IMR-90 (cell line): ENCODE measurements around the gene VSIR. TPM values are rescaled to one million over a fixed set of nuclear protein-coding genes. Genes with fewer than 3 reads are reported as not detected.

ENCODE experiments used
- ATAC-seq: fragments of 200-7000 bp; cut with Tn5 transposase; 2 replicates; pipeline ENCODE4 v1.9.1; 2020; ENCODE audit warnings: low read depth, mild to moderate bottlenecking, moderate library complexity
- BruUV-seq: library from RNA; stranded (reverse); fragments of 400-500 nt; replicated peaks from 2 replicates; lab custom pipeline; 2021; lab: Mats Ljungman, UMichigan
- CTCF ChIA-PET: fragments of 300-600 bp; formaldehyde crosslinking; extraction: SDS; loops from one replicate; lab custom pipeline; 2021; ENCODE audit warnings: antibody characterized with exemption; lab: Yijun Ruan, JAX
- POLR2A ChIA-PET: fragments of 300-600 bp; sonication (Branson Sonifier 250); formaldehyde crosslinking; loops from one replicate; lab custom pipeline; 2022; ENCODE audit warnings: antibody characterized with exemption; ENCODE audit not compliant: unreplicated experiment; lab: Charles Lee
- DNase-seq: peaks from one replicate; pipeline ENCODE4 v3.0.0; 2013
- H2AFZ ChIP-seq: replicated peaks from 2 replicates; pipeline ENCODE3; 2013; ENCODE audit warnings: low read length, mild to moderate bottlenecking; ENCODE audit not compliant: poor library complexity
- H2AK5ac ChIP-seq: 2 replicates; pipeline ENCODE4 v1.6.1; 2013; ENCODE audit warnings: low read depth, low read length, inconsistent platforms
- H2AK9ac ChIP-seq: replicated peaks from 2 replicates; pipeline ENCODE3; 2013; ENCODE audit warnings: mild to moderate bottlenecking, low read depth, low read length, moderate library complexity; ENCODE audit not compliant: poor library complexity
- H2BK120ac ChIP-seq: 2 replicates; pipeline ENCODE4 v1.6.1; 2013; ENCODE audit warnings: low read depth, low read length, inconsistent platforms
- H2BK15ac ChIP-seq: 3 replicates; pipeline ENCODE4 v1.6.1; 2013; ENCODE audit warnings: low read depth, low read length, inconsistent platforms
- H2BK20ac ChIP-seq: 2 replicates; pipeline ENCODE4 v1.6.1; 2013; ENCODE audit warnings: low read depth, mild to moderate bottlenecking, inconsistent platforms, low read length, moderate library complexity
- H2BK5ac ChIP-seq: 2 replicates; pipeline ENCODE4 v1.6.1; 2013; ENCODE audit warnings: mild to moderate bottlenecking, low read depth, low read length, inconsistent platforms; ENCODE audit not compliant: poor library complexity, severe bottlenecking
- H3K14ac ChIP-seq: replicated peaks from 2 replicates; pipeline ENCODE4 v1.6.1; 2013; ENCODE audit warnings: low read depth, low read length, inconsistent platforms
- H3K18ac ChIP-seq: 2 replicates; pipeline ENCODE4 v1.6.1; 2013; ENCODE audit warnings: low read depth, low read length, control low read depth
- H3K23ac ChIP-seq: 2 replicates; pipeline ENCODE4 v1.6.1; 2013; ENCODE audit warnings: low read depth, low read length, inconsistent platforms
- H3K27ac ChIP-seq: 2 replicates; pipeline ENCODE4 v1.5.1; 2013; ENCODE audit warnings: mild to moderate bottlenecking, control low read depth, low read length; ENCODE audit not compliant: insufficient read depth
- H3K27me3 ChIP-seq: 2 replicates; pipeline ENCODE4 v1.6.1; 2013; ENCODE audit warnings: low read length; ENCODE audit not compliant: control insufficient read depth, insufficient read depth
- H3K36me3 ChIP-seq: 2 replicates; pipeline ENCODE4 v1.6.1; 2013; ENCODE audit warnings: low read length, mixed read lengths; ENCODE audit not compliant: control insufficient read depth, insufficient read depth
- H3K4ac ChIP-seq: 2 replicates; pipeline ENCODE4 v1.6.1; 2013; ENCODE audit warnings: low read depth, low read length, inconsistent platforms
- H3K4me1 ChIP-seq: 2 replicates; pipeline ENCODE4 v1.6.1; 2013; ENCODE audit warnings: low read length, mixed read lengths; ENCODE audit not compliant: control insufficient read depth, insufficient read depth
- H3K4me2 ChIP-seq: 2 replicates; pipeline ENCODE4 v1.6.1; 2013; ENCODE audit warnings: low read depth, mild to moderate bottlenecking, control low read depth, low read length, moderate library complexity
- H3K4me3 ChIP-seq: 2 replicates; pipeline ENCODE4 v1.5.1; 2013; ENCODE audit warnings: low read depth, mild to moderate bottlenecking, control low read depth, low read length, moderate library complexity; ENCODE audit not compliant: insufficient read depth
- H3K56ac ChIP-seq: 2 replicates; pipeline ENCODE4 v1.6.1; 2013; ENCODE audit warnings: low read length, inconsistent platforms; ENCODE audit not compliant: insufficient read depth; ENCODE audit errors: extremely low read depth
- H3K79me1 ChIP-seq, 2 experiments: 2 replicates each; pipeline ENCODE4 v1.6.1; 2013; ENCODE audit warnings: low read length in 2 of 2, inconsistent platforms in 1 of 2, low read depth in 1 of 2
- H3K9ac ChIP-seq: 2 replicates; pipeline ENCODE4 v1.6.1; 2013; ENCODE audit warnings: low read depth, low read length, control low read depth
- H3K9me1 ChIP-seq: 2 replicates; pipeline ENCODE4 v1.6.1; 2013; ENCODE audit warnings: low read length, inconsistent platforms; ENCODE audit not compliant: insufficient read depth
- H3K9me3 ChIP-seq: 2 replicates; pipeline ENCODE4 v1.6.1; 2013; ENCODE audit warnings: low read length; ENCODE audit not compliant: control insufficient read depth, insufficient read depth
- H4K20me1 ChIP-seq: 2 replicates; pipeline ENCODE4 v1.6.1; 2013; ENCODE audit warnings: low read length, inconsistent platforms; ENCODE audit not compliant: insufficient read depth
- H4K5ac ChIP-seq: 2 replicates; pipeline ENCODE4 v1.6.1; 2013; ENCODE audit warnings: mild to moderate bottlenecking, low read depth, low read length, control low read depth
- H4K8ac ChIP-seq, 2 experiments: 2 replicates each; pipeline ENCODE4 v1.6.1; 2013; ENCODE audit warnings: low read depth in 2 of 2, low read length in 2 of 2, control low read depth in 1 of 2, inconsistent platforms in 1 of 2
- H4K91ac ChIP-seq: 2 replicates; pipeline ENCODE4 v1.6.1; 2013; ENCODE audit warnings: low read depth, low read length, inconsistent platforms; ENCODE audit not compliant: insufficient read depth
- CHD1 ChIP-seq: IDR thresholded peaks from 2 replicates; pipeline ENCODE4 v1.6.1; 2012; ENCODE audit warnings: low read depth, low read length, improper control_type of control experiment
- CTCF ChIP-seq: conservative IDR thresholded peaks from 2 replicates; pipeline ENCODE4 v1.5.1; 2012; ENCODE audit warnings: mild to moderate bottlenecking, low read depth, low read length, improper control_type of control experiment
- FOS ChIP-seq: fragments of 150-350 bp; IDR thresholded peaks from 2 replicates; pipeline ENCODE4 v1.6.1; 2016; ENCODE audit warnings: low read depth, low read length
- MAFK ChIP-seq: IDR thresholded peaks from 2 replicates; pipeline ENCODE4 v1.6.1; 2012; ENCODE audit warnings: low read depth, low read length, improper control_type of control experiment
- MXI1 ChIP-seq: IDR thresholded peaks from 2 replicates; pipeline ENCODE4 v1.6.1; 2012; ENCODE audit warnings: low read depth, mild to moderate bottlenecking, low read length, moderate library complexity, borderline replicate concordance
- NFE2L2 ChIP-seq: fragments of 150-350 bp; IDR thresholded peaks from 2 replicates; pipeline ENCODE4 v1.6.1; 2016; ENCODE audit warnings: low read depth, mild to moderate bottlenecking, low read length
- POLR2A ChIP-seq: IDR thresholded peaks from 2 replicates; pipeline ENCODE4 v1.6.1; 2012; ENCODE audit warnings: mild to moderate bottlenecking, low read depth, low read length
- RAD21 ChIP-seq: IDR thresholded peaks from 2 replicates; pipeline ENCODE4 v1.6.1; 2012; ENCODE audit warnings: low read length, improper control_type of control experiment
- RCOR1 ChIP-seq: IDR thresholded peaks from 2 replicates; pipeline ENCODE4 v1.6.1; 2012; ENCODE audit warnings: mild to moderate bottlenecking, low read length, improper control_type of control experiment; ENCODE audit not compliant: insufficient replicate concordance
- RFX5 ChIP-seq: IDR thresholded peaks from 2 replicates; pipeline ENCODE4 v1.8.0; 2012; ENCODE audit warnings: low read depth, mild to moderate bottlenecking, low read length, moderate library complexity
- USF2 ChIP-seq: fragments of 150-350 bp; IDR thresholded peaks from 2 replicates; pipeline ENCODE4 v1.6.1; 2017; ENCODE audit warnings: mild to moderate bottlenecking, antibody characterized with exemption, low read length, low read depth
- WGBS, 2 experiments: methylation state at CpG; one replicate each; pipeline versions ENCODE4 v1.1.5 to v1.1.7; 2013; ENCODE audit warnings: missing lambda C conversion rate in 2 of 2; ENCODE audit not compliant: insufficient read length in 1 of 2; ENCODE audit errors: extremely low coverage in 2 of 2; 5-methylcytosine and 5-hydroxymethylcytosine counted together
- dilution Hi-C: fragments of 300-500 bp; cut with HindIII; formaldehyde crosslinking; loops from one replicate; pipeline ENCODE4 v1.14.3; 2018; ENCODE audit warnings: low sequenced_read_pairs; ENCODE audit not compliant: unreplicated experiment
- in situ Hi-C: fragments of 300-500 bp; cut with MboI; formaldehyde crosslinking; loops from 3 replicates; pipeline ENCODE4 v1.14.3; 2019; ENCODE audit warnings: low sequenced_read_pairs, inconsistent platforms, mixed read lengths
- intact Hi-C: fragments of 100-400 bp; cut with micrococcal nuclease; formaldehyde crosslinking; loops from 2 replicates; pipeline ENCODE4 v1.10.0; 2022
- polyA plus RNA-seq, 3 experiments: library from polyadenylated mRNA; depleted of rRNA; stranded (reverse); fragments of >200 nt; gene quantifications; 2 replicates each; pipeline ENCODE4 v1.2.3, GENCODE V29; 2012; ENCODE audit warnings: low replicate concordance in 1 of 3
- total RNA-seq: library from RNA; depleted of rRNA; stranded (reverse); fragments of >200 nt; gene quantifications from 2 replicates; pipeline ENCODE4 v1.2.3, GENCODE V29; 2012

The VSIR gene
- total and polyA plus RNA-seq, 2 of the 4 experiments (the other 2 are of a cell fraction) = 5.0 to 23.8 TPM

GRCh38 chr10:71801361-71801760 lies 28.0 kb upstream of the VSIR start:
- Histone ChIP-seq H3K4me2 (no peak overlapping the region), H2BK15ac (no peak overlapping the region), H3K14ac (no peak overlapping the region), H3K79me1 (no peaks in the 10 kb centered on the region), H4K91ac (no peak overlapping the region), H3K23ac (no peak overlapping the region), H3K9ac (no peak overlapping the region), H2BK5ac (no peak overlapping the region), H3K4ac (no peak overlapping the region), H3K9me1 (no peaks in the 10 kb centered on the region), H4K5ac (no peak overlapping the region), H3K27ac (no peak overlapping the region), H3K4me3 (no peak overlapping the region), H2AK9ac (no peak overlapping the region), H4K8ac (no peak overlapping the region), H3K4me1 (no peaks in the 10 kb centered on the region), H3K27me3 (peaks cover 34% of the 10 kb centered on the region), H2BK20ac (no peak overlapping the region), H3K18ac (no peak overlapping the region), H3K9me3 (no peaks in the 10 kb centered on the region), H2BK120ac (no peak overlapping the region), H2AFZ (no peak overlapping the region), H4K20me1 (no peaks in the 10 kb centered on the region), H3K36me3 (no peaks in the 10 kb centered on the region), H2AK5ac (no peak overlapping the region), H3K56ac (no peak overlapping the region)
- no TSS peak for BruUV-seq
- intact Hi-C loops (no loop called here), in situ Hi-C loops (no loop called here), dilution Hi-C loops (no loop called here)
- DNase-seq = no peak
- no peak for ATAC-seq
- no peak for TF ChIP-seq NFE2L2
- no peak for TF ChIP-seq MAFK
- no peak for TF ChIP-seq CTCF
- no peak for TF ChIP-seq USF2
- TF ChIP-seq FOS = no peak
- TF ChIP-seq RAD21 = no peak
- no peak for TF ChIP-seq MXI1
- no peak for TF ChIP-seq RFX5
- no peak for TF ChIP-seq CHD1
- no peak for TF ChIP-seq RCOR1
- TF ChIP-seq POLR2A = no peak
- POLR2A ChIA-PET = no interaction called here
- CTCF ChIA-PET = interaction anchor here (0.7 kb wide), 1 partner anchor 416 kb away, joined by 4 read pairs; no protein-coding TSS in a partner anchor
- WGBS, 2 experiments = 77% methylated on average over 1 of the region's 9 CpGs; no CpG with 5 or more reads in 1 of the 2 experiments
